Stomach (tissue), 9 donors: ENCODE results near the gene HNRNPK. TPM values are rescaled to one million over a fixed set of nuclear protein-coding genes. Genes with fewer than 3 reads are reported as not detected.
A peak's percentile ranks its signal among the peaks of the same experiment; 100 is the strongest.

Source experiments
- DNase-seq, 2 donors: peaks; one replicate each; pipeline versions ENCODE4 v3.0.0 to v3.0.0-alpha.2; 2013 to 2019
- H3K27ac ChIP-seq, 5 donors: fragments of 200-600 bp in 4 of 5; sonication (generic) in 4 of 5; one replicate each; pipeline ENCODE4 v1.5.1; 2013 to 2019; ENCODE audit warnings: mild to moderate bottlenecking in 1 of 5, moderate library complexity in 1 of 5
- H3K27me3 ChIP-seq, 3 donors: fragments of 200-600 bp; sonication (generic); one replicate each; pipeline ENCODE4 v1.5.1; 2017 to 2019; ENCODE audit warnings: mixed run types in 1 of 3
- H3K36me3 ChIP-seq, 4 donors: fragments of 200-600 bp; sonication (generic); 1 replicate in 3 of 4; 2 replicates in 1 of 4; pipeline ENCODE4 v1.5.1; 2016 to 2019
- H3K4me1 ChIP-seq, 4 donors: fragments of 200-600 bp; sonication (generic); one replicate each; pipeline ENCODE4 v1.5.1; 2016 to 2019
- H3K4me3 ChIP-seq, 4 donors: fragments of 200-600 bp; sonication (generic) in 3 of 4; one replicate each; pipeline ENCODE4 v1.5.1; 2016 to 2019; ENCODE audit warnings: mild to moderate bottlenecking in 1 of 4
- H3K9me3 ChIP-seq, 4 donors: fragments of 200-600 bp; sonication (generic); one replicate each; pipeline ENCODE4 v1.5.1; 2016 to 2019
- CTCF ChIP-seq, 7 experiments: fragments of 450-650 bp in 4 of 7; fragments of 200-600 bp in 3 of 7; sonication (generic) in 3 of 7; IDR thresholded peaks; one replicate each; pipeline ENCODE4 v1.5.1; 2016 to 2019; ENCODE audit warnings: antibody characterized with exemption in 7 of 7, control low read depth in 2 of 7, mild to moderate bottlenecking in 1 of 7
- EP300 ChIP-seq: sonication (generic); formaldehyde crosslinking; IDR thresholded peaks from one replicate; pipeline ENCODE4 v1.6.1; 2017; ENCODE audit warnings: antibody characterized with exemption
- POLR2A ChIP-seq, 4 donors: fragments of 450-650 bp; IDR thresholded peaks; one replicate each; pipeline ENCODE4 v1.6.1; 2016; ENCODE audit warnings: antibody characterized with exemption in 4 of 4, control low read depth in 2 of 4, mild to moderate bottlenecking in 1 of 4, moderate library complexity in 1 of 4
- POLR2AphosphoS5 ChIP-seq, 3 donors: sonication (generic); formaldehyde crosslinking; IDR thresholded peaks; one replicate each; pipeline ENCODE4 v1.6.1; 2016; ENCODE audit warnings: antibody characterized with exemption in 3 of 3
- WGBS, 5 donors: extraction: QIAGEN DNeasy Blood & Tissue Kit in 3 of 5; methylation state at CpG; one replicate each; pipeline versions ENCODE4 v1.1.5 to v1.1.7; 2013 to 2018; 5-methylcytosine and 5-hydroxymethylcytosine counted together
- intact Hi-C: fragments of 100-400 bp; cut with DNase I; formaldehyde crosslinking; loops from one replicate; pipeline ENCODE4 v1.15.1; 2023; ENCODE audit warnings: low total_unique reads
- polyA plus RNA-seq, 3 donors: library from polyadenylated mRNA; stranded (reverse); fragments of 200-250 nt; gene quantifications; one replicate each; pipeline ENCODE4 v1.2.3, GENCODE V29; 2013
- total RNA-seq, 5 donors: library from RNA; depleted of rRNA; stranded (reverse); fragments of >200 nt; gene quantifications; one replicate each; pipeline versions ENCODE4 v1.1.0 to v1.2.3, GENCODE V29; 2014 to 2016
- donor health status: healthy with polysubstance abuse.
- donor health status: Bipolar disorder and iron deficiency.
- donor health status: healthy.

The HNRNPK gene
- total and polyA plus RNA-seq, 8 donors, result 164 to 835 (median 257) TPM

GRCh38 chr9:83969602-83970001 lies 10.4 kb downstream of the HNRNPK start:
- Histone ChIP-seq H3K36me3 (peaks cover 65 to 89% (median 87%) of the 10 kb centered on the region in 4 donors), H3K4me1 (peaks cover 0 to 37% (median 15%) of the 10 kb centered on the region in 4 donors), H3K9me3 (no peaks in the 10 kb centered on the region), H3K4me3 (no peak overlapping the region), H3K27me3 (no peaks in the 10 kb centered on the region), H3K27ac (no peak overlapping the region)
- 67 to 80% (median 73%) methylated on average over 3 of the region's 3 CpGs for WGBS, 5 donors
- TF ChIP-seq CTCF (IDR thresholded peaks at IDR 0.05), result no peak
- TF ChIP-seq POLR2A (IDR thresholded peaks at IDR 0.05), result no peak
- TF ChIP-seq POLR2AphosphoS5 (IDR thresholded peaks at IDR 0.05), result no peak
- no peak for TF ChIP-seq EP300
- intact Hi-C loops, result no loop called here
- DNase-seq, result no peak

- no peak overlapping the region for H3K4me3 ChIP-seq
- 81 to 95% (median 86%) methylated on average over 1 of the region's 1 CpG for WGBS, 5 donors
- TF ChIP-seq POLR2AphosphoS5 (IDR thresholded peaks at IDR 0.05) (no peak), EP300 (no peak), POLR2A (IDR thresholded peaks at IDR 0.05) (no peak), CTCF (IDR thresholded peaks at IDR 0.05) (no peak)
- intact Hi-C loops, result no loop called here
- H3K9me3 ChIP-seq, result no peaks in the 10 kb centered on the region
- no peak for DNase-seq
- peaks cover 0 to 20% (median 5%) of the 10 kb centered on the region in 4 donors for H3K4me1 ChIP-seq
- H3K27ac ChIP-seq, result no peak overlapping the region
- H3K36me3 ChIP-seq, result peaks cover 42 to 64% (median 62%) of the 10 kb centered on the region in 4 donors
- no peaks in the 10 kb centered on the region for H3K27me3 ChIP-seq
Measured at GRCh38 chr9:83967073-83967472, 12.9 kb downstream of the HNRNPK start.

GRCh38 chr9:83966209-83966582 lies 13.8 kb downstream of the HNRNPK start:
- DNase-seq, result no peak
- TF ChIP-seq EP300 (no peak), CTCF (IDR thresholded peaks at IDR 0.05) (no peak), POLR2A (IDR thresholded peaks at IDR 0.05) (no peak), POLR2AphosphoS5 (IDR thresholded peaks at IDR 0.05) (no peak)
- Histone ChIP-seq H3K27me3 (no peaks in the 10 kb centered on the region), H3K4me1 (peaks cover 0 to 15% (median 5%) of the 10 kb centered on the region in 4 donors), H3K9me3 (no peaks in the 10 kb centered on the region), H3K27ac (no peak overlapping the region), H3K4me3 (no peak overlapping the region), H3K36me3 (peaks cover 33 to 55% (median 53%) of the 10 kb centered on the region in 4 donors)
- WGBS, 5 donors, result 90 to 95% (median 91%) methylated on average over 8 of the region's 8 CpGs
- intact Hi-C loops, result no loop called here

- Histone ChIP-seq H3K27ac (peak overlapping the region in 2 of 5 donors; percentile 7 to 21), H3K4me1 (peaks cover 0 to 15% (median 5%) of the 10 kb centered on the region in 4 donors), H3K4me3 (no peak overlapping the region), H3K9me3 (no peaks in the 10 kb centered on the region), H3K27me3 (no peaks in the 10 kb centered on the region), H3K36me3 (peaks cover 27 to 49% (median 47%) of the 10 kb centered on the region in 4 donors)
- DNase-seq, result no peak
- WGBS, 5 donors, result 56 to 72% (median 63%) methylated on average over 11 of the region's 11 CpGs
- TF ChIP-seq POLR2A (IDR thresholded peaks at IDR 0.05) (no peak), POLR2AphosphoS5 (IDR thresholded peaks at IDR 0.05) (peak in 1 of 3 donors; percentile 43)
- intact Hi-C loops, result no loop called here
Measured at GRCh38 chr9:83965350-83966208, 14.4 kb downstream of the HNRNPK start.

- intact Hi-C loops, result no loop called here
- Histone ChIP-seq H3K4me1 (peaks cover 0 to 15% (median 5%) of the 10 kb centered on the region in 4 donors), H3K27me3 (no peaks in the 10 kb centered on the region), H3K4me3 (no peak overlapping the region), H3K36me3 (peaks cover 20 to 42% (median 41%) of the 10 kb centered on the region in 4 donors), H3K27ac (peak overlapping the region in 2 of 5 donors; percentile 4 to 7), H3K9me3 (no peaks in the 10 kb centered on the region)
- TF ChIP-seq POLR2AphosphoS5 (IDR thresholded peaks at IDR 0.05) (peak in 1 of 3 donors; percentile 32), EP300 (no peak)
- DNase-seq, result no peak
- WGBS, 5 donors, result 33 to 52% (median 42%) methylated on average over 2 of the region's 2 CpGs
Measured at GRCh38 chr9:83964973-83965349, 15.1 kb downstream of the HNRNPK start.
